Measurements from ENCODE around the gene UCMA.

UCMA gene

GRCh38 chr10:13184730-13185514, 49.3 kb downstream of the UCMA start:
- DNase-seq, result no peak

- no peak for DNase-seq
Measured at GRCh38 chr10:13184276-13184675, 49.9 kb downstream of the UCMA start.

GRCh38 chr10:13183625-13184024, 50.5 kb downstream of the UCMA start:
- DNase-seq, result no peak

GRCh38 chr10:13182424-13182823, 51.8 kb downstream of the UCMA start:
- no peak for DNase-seq

- no peak for DNase-seq
Measured at GRCh38 chr10:13180788-13181187, 53.4 kb downstream of the UCMA start.

GRCh38 chr10:13173616-13174015, 60.6 kb downstream of the UCMA start:
- no peak for DNase-seq

Measured in NCI-H774 (cell line).